LHCN-M2 (cell line): ENCODE data around the gene IQSEC3. TPM values are rescaled to one million over a fixed set of nuclear protein-coding genes. Genes with fewer than 3 reads are reported as not detected.
A peak's percentile ranks its signal among the peaks of the same experiment; 100 is the strongest.

Experiments used
- DNase-seq: peaks from one replicate; pipeline ENCODE4 v3.0.0-alpha.2; 2012; ENCODE audit warnings: low read depth
- total RNA-seq: library from RNA; depleted of rRNA; stranded (reverse); fragments of >200 nt; gene quantifications from 2 replicates; pipeline ENCODE4 v1.2.3, GENCODE V29; 2014

Gene IQSEC3
- total RNA-seq, 1 experiment from 2014 or later = not detected

- DNase-seq = no peak
Measured at GRCh38 chr12:78981-79380, 12.4 kb downstream of the IQSEC3 start.

GRCh38 chr12:80681-81190, 14.2 kb downstream of the IQSEC3 start:
- DNase-seq = no peak

GRCh38 chr12:82740-83139, 16.2 kb downstream of the IQSEC3 start:
- no peak for DNase-seq

GRCh38 chr12:84056-84455, 17.5 kb downstream of the IQSEC3 start:
- DNase-seq = no peak

GRCh38 chr12:85191-85666, 18.7 kb downstream of the IQSEC3 start:
- DNase-seq = no peak

GRCh38 chr12:87315-87714, 20.7 kb downstream of the IQSEC3 start:
- DNase-seq = no peak

- no peak for DNase-seq
Measured at GRCh38 chr12:87856-88255, 21.3 kb downstream of the IQSEC3 start.

GRCh38 chr12:89653-90052, 23.1 kb downstream of the IQSEC3 start:
- DNase-seq = no peak

GRCh38 chr12:91213-91612, 24.6 kb downstream of the IQSEC3 start:
- DNase-seq = no peak

GRCh38 chr12:93266-94005, 26.9 kb downstream of the IQSEC3 start:
- no peak for DNase-seq

- DNase-seq = no peak
Measured at GRCh38 chr12:96543-96942, 30.0 kb downstream of the IQSEC3 start.

- no peak for DNase-seq
Measured at GRCh38 chr12:98924-99352, 32.4 kb downstream of the IQSEC3 start.

GRCh38 chr12:99605-100004, 33.0 kb downstream of the IQSEC3 start:
- DNase-seq = no peak

GRCh38 chr12:101969-102878, 35.7 kb downstream of the IQSEC3 start:
- no peak for DNase-seq

GRCh38 chr12:102879-103168, 36.3 kb downstream of the IQSEC3 start:
- no peak for DNase-seq

- no peak for DNase-seq
Measured at GRCh38 chr12:103169-103981, 36.8 kb downstream of the IQSEC3 start.

- no peak for DNase-seq
Measured at GRCh38 chr12:104551-105081, 38.0 kb downstream of the IQSEC3 start.

GRCh38 chr12:105696-106095, 39.1 kb downstream of the IQSEC3 start:
- DNase-seq = no peak

- peak; percentile 6 for DNase-seq
Measured at GRCh38 chr12:106118-106591, 39.6 kb downstream of the IQSEC3 start.

GRCh38 chr12:108594-108993, 42.0 kb downstream of the IQSEC3 start:
- peak; percentile 42 for DNase-seq

GRCh38 chr12:109446-109845, 42.9 kb downstream of the IQSEC3 start:
- DNase-seq = no peak
